Endothelial cell of umbilical vein (primary cell): Measurements from ENCODE around the gene COQ8B. TPM values are rescaled to one million over a fixed set of nuclear protein-coding genes. Genes with fewer than 3 reads are reported as not detected.
A peak's percentile ranks its signal among the peaks of the same experiment; 100 is the strongest.

Experiments
- BruUV-seq: library from RNA; stranded (reverse); fragments of 400-500 nt; replicated peaks from 2 replicates; lab custom pipeline; 2021; lab: Mats Ljungman, UMichigan
- CTCF ChIA-PET: fragments of 300-600, 350-600 bp; sonication (Branson Sonifier 250); formaldehyde crosslinking; loops from one replicate; lab custom pipeline; 2021; ENCODE audit warnings: antibody characterized with exemption, inconsistent platforms; lab: Charles Lee
- POLR2A ChIA-PET: fragments of 300-600, 350-600 bp; sonication (Branson Sonifier 250); formaldehyde crosslinking; loops from one replicate; lab custom pipeline; 2021; ENCODE audit warnings: antibody characterized with exemption, inconsistent platforms; lab: Charles Lee
- DNase-seq: peaks from one replicate; pipeline ENCODE4 v3.0.0-alpha.2; 2011; ENCODE audit warnings: low read depth, low spot score
- FAIRE-seq: peaks from 2 replicates; lab custom pipeline; 2011; peaks lifted over from hg19 to GRCh38; lab: Jason Lieb, UNC
- H2AFZ ChIP-seq: 2 replicates; pipeline ENCODE4 v1.6.0; 2012; ENCODE audit warnings: low read depth, low read length, control low read depth, inconsistent platforms
- H3K27ac ChIP-seq: 2 replicates; pipeline ENCODE4 v1.5.1; 2011; ENCODE audit warnings: low read depth, mild to moderate bottlenecking, control low read depth, low read length, moderate library complexity; ENCODE audit not compliant: insufficient read depth
- H3K27me3 ChIP-seq, 2 experiments: 2 replicates each; pipeline versions ENCODE4 v1.6.0 to v1.6.1; 2011; ENCODE audit warnings: low read length in 2 of 2, mixed read lengths in 1 of 2; ENCODE audit not compliant: control insufficient read depth in 2 of 2, insufficient read depth in 2 of 2
- H3K36me3 ChIP-seq, 2 experiments: 2 replicates in 1 of 2; 3 replicates in 1 of 2; pipeline ENCODE4 v1.5.1; 2011; ENCODE audit warnings: low read length in 2 of 2, mild to moderate bottlenecking in 1 of 2, moderate library complexity in 1 of 2; ENCODE audit not compliant: control insufficient read depth in 2 of 2, insufficient read depth in 2 of 2; ENCODE audit errors: extremely low read depth in 1 of 2
- H3K4me1 ChIP-seq: 3 replicates; pipeline ENCODE4 v1.5.1; 2011; ENCODE audit warnings: mild to moderate bottlenecking, low read length; ENCODE audit not compliant: control insufficient read depth, insufficient read depth; ENCODE audit errors: extremely low read depth
- H3K4me2 ChIP-seq: 2 replicates; pipeline ENCODE4 v1.6.1; 2011; ENCODE audit warnings: low read length, control low read depth, mixed read lengths; ENCODE audit not compliant: insufficient read depth
- H3K4me3 ChIP-seq, 3 experiments: fragments of 200-600 bp in 1 of 3; sonication (generic), shearing (Covaris generic) in 1 of 3; replicated peaks in 1 of 3; 2 replicates each; pipeline ENCODE4 v1.5.1; 2011 to 2016; ENCODE audit warnings: control low read depth in 3 of 3, low read length in 3 of 3, mild to moderate bottlenecking in 2 of 3, inconsistent platforms in 1 of 3, low read depth in 1 of 3, moderate library complexity in 1 of 3; ENCODE audit not compliant: insufficient read depth in 1 of 3
- H3K79me2 ChIP-seq: 2 replicates; pipeline ENCODE4 v1.6.0; 2012; ENCODE audit warnings: low read length, inconsistent platforms; ENCODE audit not compliant: control insufficient read depth, insufficient read depth
- H3K9ac ChIP-seq: replicated peaks from 2 replicates; pipeline ENCODE3; 2011; ENCODE audit warnings: low read length, control low read depth; ENCODE audit not compliant: insufficient read depth; ENCODE audit errors: extremely low read depth
- H3K9me1 ChIP-seq: replicated peaks from 3 replicates; pipeline ENCODE4 v1.6.0; 2011; ENCODE audit warnings: mild to moderate bottlenecking, low read length; ENCODE audit not compliant: control insufficient read depth, insufficient read depth; ENCODE audit errors: extremely low read depth
- H3K9me3 ChIP-seq: replicated peaks from 2 replicates; pipeline ENCODE4 v1.5.1; 2012; ENCODE audit warnings: low read length, inconsistent platforms; ENCODE audit not compliant: control insufficient read depth, insufficient read depth
- H4K20me1 ChIP-seq: replicated peaks from 2 replicates; pipeline ENCODE3; 2011; ENCODE audit warnings: mild to moderate bottlenecking, low read length; ENCODE audit not compliant: control insufficient read depth, insufficient read depth; ENCODE audit errors: extremely low read depth
- CTCF ChIP-seq, 2 donors: IDR thresholded peaks; 1 replicate in 1 of 2; 2 replicates in 1 of 2; pipeline ENCODE4 v1.5.1; 2011; ENCODE audit warnings: low read length in 2 of 2, mild to moderate bottlenecking in 2 of 2, moderate library complexity in 2 of 2, control low read depth in 1 of 2, inconsistent platforms in 1 of 2, low read depth in 1 of 2; ENCODE audit not compliant: insufficient read depth in 1 of 2; ENCODE audit errors: extremely low read depth in 1 of 2
- FOS ChIP-seq: IDR thresholded peaks from 2 replicates; pipeline ENCODE4 v1.6.1; 2011; ENCODE audit warnings: mild to moderate bottlenecking, low read length, moderate library complexity, borderline replicate concordance; ENCODE audit not compliant: insufficient read depth
- dilution Hi-C: fragments of 300-500 bp; cut with MboI; formaldehyde crosslinking; loops from one replicate; pipeline ENCODE4 v1.15.0; 2019; ENCODE audit warnings: low sequenced_read_pairs; ENCODE audit not compliant: extremely low pct_ligation_motif_present
- intact Hi-C: fragments of 100-400 bp; cut with micrococcal nuclease; formaldehyde crosslinking; loops from one replicate; pipeline ENCODE4 v1.10.0; 2022
- polyA plus RNA-seq, 4 experiments: library from polyadenylated mRNA; depleted of rRNA in 3 of 4; stranded (reverse) in 3 of 4; unstranded in 1 of 4; fragments of >200 nt; gene quantifications; 2 replicates each; pipeline versions ENCODE4 v1.2.1 to v1.2.3, GENCODE V29; 2011 to 2012; ENCODE audit warnings: missing spikeins in 1 of 4
- total RNA-seq: library from RNA; stranded (reverse); gene quantifications from 2 replicates; pipeline ENCODE4 v1.2.3, GENCODE V29; 2021

The COQ8B gene
- total and polyA plus RNA-seq, 2 donors (not counting 3 experiments of a cell fraction or from before 2014, with no cell fraction given), result 16.2 to 19.2 TPM

GRCh38 chr19:40744554-40745401, 28.1 kb upstream of the COQ8B start:
- no peak overlapping the region for H3K27ac ChIP-seq

More at GRCh38 chr19:40744554-40745401, 28.1 kb upstream of the COQ8B start:
- ChIA-PET POLR2A (no interaction called here), CTCF (interaction anchor here (0.7 to 2.7 kb wide), 7 partner anchors 12 to 74 kb away, joined by 3 to 7 read pairs (median 4); no protein-coding TSS in a partner anchor)
- Histone ChIP-seq H3K9me3 (no peaks in the 10 kb centered on the region), H3K4me1 (peaks cover 13% of the 10 kb centered on the region), H3K9me1 (no peaks in the 10 kb centered on the region), H4K20me1 (no peaks in the 10 kb centered on the region), H2AFZ (peak overlapping the region; percentile 5), H3K4me3 (no peak overlapping the region), H3K36me3 (no peaks in the 10 kb centered on the region), H3K4me2 (no peak overlapping the region), H3K27me3 (no peaks in the 10 kb centered on the region), H3K79me2 (no peaks in the 10 kb centered on the region), H3K9ac (no peak overlapping the region)
- TF ChIP-seq FOS (no peak), CTCF (IDR thresholded peaks at IDR 0.05; ENCODE audit: extremely low read depth in 1 of 2, insufficient read depth in 1 of 2, low read depth in 1 of 2, low read length in 2 of 2) (peak in 1 of 2 donors; percentile 31)
- DNase-seq (no peak), FAIRE-seq (peak; percentile 28)
- dilution Hi-C loops (no loop called here), intact Hi-C loops (no loop called here)
- BruUV-seq, result no TSS peak
